Suprapubic skin (tissue), 4 donors: ENCODE data around the gene GNS. TPM values are rescaled to one million over a fixed set of nuclear protein-coding genes. Genes with fewer than 3 reads are reported as not detected.

ENCODE experiments used
- DNase-seq, 2 donors: peaks; one replicate each; pipeline ENCODE4 v3.0.0-alpha.2; 2019; ENCODE audit warnings: low spot score in 2 of 2
- H3K27ac ChIP-seq: fragments of 200-600 bp; sonication (generic); one replicate; pipeline ENCODE4 v1.5.1; 2019
- H3K27me3 ChIP-seq: fragments of 200-600 bp; sonication (generic); one replicate; pipeline ENCODE4 v1.5.1; 2019
- H3K36me3 ChIP-seq: fragments of 200-600 bp; sonication (generic); one replicate; pipeline ENCODE4 v1.5.1; 2019
- H3K4me1 ChIP-seq: fragments of 200-600 bp; sonication (generic); one replicate; pipeline ENCODE4 v1.5.1; 2019
- H3K4me3 ChIP-seq: fragments of 200-600 bp; sonication (generic); one replicate; pipeline ENCODE4 v1.5.1; 2019; ENCODE audit warnings: mild to moderate bottlenecking
- H3K9me3 ChIP-seq: fragments of 200-600 bp; sonication (generic); one replicate; pipeline ENCODE4 v1.5.1; 2019
- CTCF ChIP-seq, 2 donors: fragments of 200-600 bp in 1 of 2; fragments of 450-650 bp in 1 of 2; sonication (generic) in 1 of 2; IDR thresholded peaks; one replicate each; pipeline ENCODE4 v1.5.1; 2016 to 2019; ENCODE audit warnings: antibody characterized with exemption in 2 of 2, mild to moderate bottlenecking in 1 of 2, moderate library complexity in 1 of 2
- EP300 ChIP-seq: sonication (generic); formaldehyde crosslinking; IDR thresholded peaks from one replicate; pipeline ENCODE4 v1.6.1; 2017; ENCODE audit warnings: antibody characterized with exemption
- POLR2A ChIP-seq, 2 donors: fragments of 450-650 bp; IDR thresholded peaks; one replicate each; pipeline ENCODE4 v1.6.1; 2017; ENCODE audit warnings: antibody characterized with exemption in 2 of 2, mild to moderate bottlenecking in 2 of 2, moderate library complexity in 2 of 2
- POLR2AphosphoS5 ChIP-seq, 3 donors: sonication (generic); formaldehyde crosslinking; IDR thresholded peaks; one replicate each; pipeline ENCODE4 v1.6.1; 2017; ENCODE audit warnings: antibody characterized with exemption in 3 of 3
- WGBS: methylation state at CpG from one replicate; pipeline ENCODE4 v1.1.5; 2018; 5-methylcytosine and 5-hydroxymethylcytosine counted together
- total RNA-seq, 4 donors: library from RNA; depleted of rRNA; stranded (reverse); fragments of >200 nt; gene quantifications; one replicate each; pipeline ENCODE4 v1.1.0, GENCODE V29; 2016

Gene GNS
- total RNA-seq, 4 donors from 2014 or later: 46.7 to 56.7 (median 49.6) TPM

- Histone ChIP-seq H3K4me1 (no peaks in the 10 kb centered on the region), H3K36me3 (no peaks in the 10 kb centered on the region), H3K4me3 (no peak overlapping the region), H3K27ac (no peak overlapping the region), H3K27me3 (no peaks in the 10 kb centered on the region), H3K9me3 (no peaks in the 10 kb centered on the region)
- no peak for TF ChIP-seq POLR2A (IDR thresholded peaks at IDR 0.05)
- no peak for TF ChIP-seq POLR2AphosphoS5 (IDR thresholded peaks at IDR 0.05)
- no peak for TF ChIP-seq EP300
- no peak for TF ChIP-seq CTCF (IDR thresholded peaks at IDR 0.05)
- 58% methylated on average over 3 of the region's 3 CpGs for WGBS
- DNase-seq: no peak
Observed at GRCh38 chr12:64706306-64706705, 52.9 kb downstream of the GNS start.

- H3K27ac ChIP-seq: no peak overlapping the region
- no peak for DNase-seq
Observed at GRCh38 chr12:64701283-64701682, 57.9 kb downstream of the GNS start.

GRCh38 chr12:64700532-64700931, 58.7 kb downstream of the GNS start:
- no peaks in the 10 kb centered on the region for H3K27me3 ChIP-seq
- peaks cover 1% of the 10 kb centered on the region for H3K36me3 ChIP-seq
- H3K9me3 ChIP-seq: no peaks in the 10 kb centered on the region
- 100% methylated on average over 1 of the region's 1 CpG for WGBS
- TF ChIP-seq POLR2AphosphoS5 (IDR thresholded peaks at IDR 0.05) (no peak), POLR2A (IDR thresholded peaks at IDR 0.05) (no peak), CTCF (IDR thresholded peaks at IDR 0.05) (no peak), EP300 (no peak)
- no peak overlapping the region for H3K27ac ChIP-seq
- no peak for DNase-seq
- H3K4me3 ChIP-seq: no peak overlapping the region
- H3K4me1 ChIP-seq: no peaks in the 10 kb centered on the region

More at GRCh38 chr12:64701283-64701682, 57.9 kb downstream of the GNS start:
- WGBS: 50% methylated on average over 5 of the region's 5 CpGs
- Histone ChIP-seq H3K9me3 (no peaks in the 10 kb centered on the region), H3K27me3 (no peaks in the 10 kb centered on the region), H3K36me3 (no peaks in the 10 kb centered on the region), H3K4me3 (no peak overlapping the region), H3K4me1 (no peaks in the 10 kb centered on the region)
- TF ChIP-seq CTCF (IDR thresholded peaks at IDR 0.05) (no peak), POLR2AphosphoS5 (IDR thresholded peaks at IDR 0.05) (no peak), POLR2A (IDR thresholded peaks at IDR 0.05) (no peak), EP300 (no peak)

- DNase-seq: no peak
- H3K4me1 ChIP-seq: no peaks in the 10 kb centered on the region
- H3K27me3 ChIP-seq: no peaks in the 10 kb centered on the region
- H3K9me3 ChIP-seq: no peaks in the 10 kb centered on the region
- peaks cover 7% of the 10 kb centered on the region for H3K36me3 ChIP-seq
- TF ChIP-seq POLR2A (IDR thresholded peaks at IDR 0.05): no peak
- no peak for TF ChIP-seq CTCF (IDR thresholded peaks at IDR 0.05)
- TF ChIP-seq POLR2AphosphoS5 (IDR thresholded peaks at IDR 0.05): no peak
- no peak for TF ChIP-seq EP300
- H3K27ac ChIP-seq: no peak overlapping the region
- H3K4me3 ChIP-seq: no peak overlapping the region
- 86% methylated on average over 12 of the region's 12 CpGs for WGBS
Observed at GRCh38 chr12:64699504-64700115, 59.6 kb downstream of the GNS start.

- H3K27me3 ChIP-seq: no peaks in the 10 kb centered on the region
- H3K27ac ChIP-seq: no peak overlapping the region
- H3K4me1 ChIP-seq: no peaks in the 10 kb centered on the region
- H3K36me3 ChIP-seq: peaks cover 9% of the 10 kb centered on the region
- no peak for TF ChIP-seq POLR2A (IDR thresholded peaks at IDR 0.05)
- TF ChIP-seq POLR2AphosphoS5 (IDR thresholded peaks at IDR 0.05): no peak
- no peak for TF ChIP-seq CTCF (IDR thresholded peaks at IDR 0.05)
- TF ChIP-seq EP300: no peak
- DNase-seq: no peak
- WGBS: 44% methylated on average over 1 of the region's 1 CpG
- H3K9me3 ChIP-seq: no peaks in the 10 kb centered on the region
- H3K4me3 ChIP-seq: no peak overlapping the region
Observed at GRCh38 chr12:64696080-64696741, 63.0 kb downstream of the GNS start.
